Peyer's patch (tissue), 4 donors: ENCODE data around the gene ERC1.

Experiments used
- POLR2A ChIP-seq, 2 donors: fragments of 450-650 bp; IDR thresholded peaks; one replicate each; pipeline ENCODE4 v1.5.1; 2017; ENCODE audit warnings: antibody characterized with exemption in 2 of 2, mild to moderate bottlenecking in 2 of 2, moderate library complexity in 2 of 2
- TF ChIP-seq, protein P1 (sequence below), 6 experiments: fragments of 450-650 bp in 4 of 6; fragments of 200-600 bp in 2 of 6; sonication (generic) in 1 of 6; IDR thresholded peaks; one replicate each; pipeline ENCODE4 v1.5.1; 2017 to 2019; ENCODE audit warnings: antibody characterized with exemption in 6 of 6, mild to moderate bottlenecking in 3 of 6, moderate library complexity in 1 of 6

DNA sequence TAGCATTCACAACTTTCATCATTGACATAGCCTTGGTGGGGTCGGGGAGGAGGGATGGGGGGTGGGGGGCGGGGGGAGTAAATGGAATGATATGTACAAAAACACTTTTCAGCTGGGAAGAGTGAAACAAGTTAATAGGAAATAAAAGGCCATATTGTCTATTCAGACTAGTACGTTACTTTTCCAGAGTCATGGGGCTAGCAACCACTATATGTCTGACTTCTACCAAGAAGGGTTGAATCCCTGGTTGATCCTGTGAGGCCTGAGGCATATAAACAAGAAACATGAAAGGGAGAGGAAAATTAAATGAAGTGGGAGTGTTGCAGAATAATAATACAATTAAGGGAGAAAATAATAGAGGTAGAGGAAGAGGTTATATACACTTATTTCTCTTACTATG lies 225.5 kb downstream of the ERC1 start:
- TF ChIP-seq POLR2A (IDR thresholded peaks at IDR 0.05), result no peak
- TF ChIP-seq, protein P1, sequence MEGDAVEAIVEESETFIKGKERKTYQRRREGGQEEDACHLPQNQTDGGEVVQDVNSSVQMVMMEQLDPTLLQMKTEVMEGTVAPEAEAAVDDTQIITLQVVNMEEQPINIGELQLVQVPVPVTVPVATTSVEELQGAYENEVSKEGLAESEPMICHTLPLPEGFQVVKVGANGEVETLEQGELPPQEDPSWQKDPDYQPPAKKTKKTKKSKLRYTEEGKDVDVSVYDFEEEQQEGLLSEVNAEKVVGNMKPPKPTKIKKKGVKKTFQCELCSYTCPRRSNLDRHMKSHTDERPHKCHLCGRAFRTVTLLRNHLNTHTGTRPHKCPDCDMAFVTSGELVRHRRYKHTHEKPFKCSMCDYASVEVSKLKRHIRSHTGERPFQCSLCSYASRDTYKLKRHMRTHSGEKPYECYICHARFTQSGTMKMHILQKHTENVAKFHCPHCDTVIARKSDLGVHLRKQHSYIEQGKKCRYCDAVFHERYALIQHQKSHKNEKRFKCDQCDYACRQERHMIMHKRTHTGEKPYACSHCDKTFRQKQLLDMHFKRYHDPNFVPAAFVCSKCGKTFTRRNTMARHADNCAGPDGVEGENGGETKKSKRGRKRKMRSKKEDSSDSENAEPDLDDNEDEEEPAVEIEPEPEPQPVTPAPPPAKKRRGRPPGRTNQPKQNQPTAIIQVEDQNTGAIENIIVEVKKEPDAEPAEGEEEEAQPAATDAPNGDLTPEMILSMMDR (IDR thresholded peaks at IDR 0.05), result no peak
